Measurements from ENCODE around the gene PLIN4. TPM values are rescaled to one million over a fixed set of nuclear protein-coding genes. Genes with fewer than 3 reads are reported as not detected.

Gene PLIN4
- polyA plus RNA-seq, 1 donor (not counting 4 experiments of a cell fraction or from before 2014, with no cell fraction given): not detected

DNA sequence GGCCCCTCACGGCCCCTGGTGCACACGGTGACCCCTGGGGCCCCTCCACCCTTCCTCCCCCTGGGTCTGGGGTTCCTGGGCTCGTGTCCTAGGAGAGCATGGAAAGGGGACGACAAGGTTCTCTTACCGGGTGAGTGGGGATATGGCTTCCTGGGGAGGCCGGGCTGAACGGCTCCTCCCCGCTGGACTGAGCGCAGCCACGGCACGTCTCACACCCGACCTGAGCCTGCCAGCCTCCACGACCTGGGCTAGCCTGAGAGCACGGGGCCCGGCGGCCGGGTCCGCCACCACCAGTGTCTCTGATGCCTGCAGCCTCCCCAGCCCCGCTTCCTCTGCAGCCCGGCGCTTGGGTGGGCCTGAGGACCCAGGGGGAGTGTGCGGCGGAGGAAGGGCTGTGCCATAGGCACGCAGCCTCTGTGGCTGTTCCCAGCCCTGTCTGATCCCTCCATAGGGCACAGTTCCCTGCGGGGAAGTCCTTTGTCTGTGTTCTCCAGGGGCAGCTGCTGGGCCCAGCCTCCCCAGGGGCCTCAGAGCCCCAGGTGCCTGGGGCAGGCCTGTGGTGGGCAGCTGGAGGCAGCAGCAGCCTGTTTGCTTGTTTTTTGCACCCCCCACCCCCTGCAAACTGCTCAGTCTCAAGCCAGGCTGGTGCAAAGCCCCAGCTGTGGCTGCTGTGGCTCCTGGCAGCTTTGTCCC, 15.0 kb downstream of the PLIN4 start:
- TF ChIP-seq, protein P1, sequence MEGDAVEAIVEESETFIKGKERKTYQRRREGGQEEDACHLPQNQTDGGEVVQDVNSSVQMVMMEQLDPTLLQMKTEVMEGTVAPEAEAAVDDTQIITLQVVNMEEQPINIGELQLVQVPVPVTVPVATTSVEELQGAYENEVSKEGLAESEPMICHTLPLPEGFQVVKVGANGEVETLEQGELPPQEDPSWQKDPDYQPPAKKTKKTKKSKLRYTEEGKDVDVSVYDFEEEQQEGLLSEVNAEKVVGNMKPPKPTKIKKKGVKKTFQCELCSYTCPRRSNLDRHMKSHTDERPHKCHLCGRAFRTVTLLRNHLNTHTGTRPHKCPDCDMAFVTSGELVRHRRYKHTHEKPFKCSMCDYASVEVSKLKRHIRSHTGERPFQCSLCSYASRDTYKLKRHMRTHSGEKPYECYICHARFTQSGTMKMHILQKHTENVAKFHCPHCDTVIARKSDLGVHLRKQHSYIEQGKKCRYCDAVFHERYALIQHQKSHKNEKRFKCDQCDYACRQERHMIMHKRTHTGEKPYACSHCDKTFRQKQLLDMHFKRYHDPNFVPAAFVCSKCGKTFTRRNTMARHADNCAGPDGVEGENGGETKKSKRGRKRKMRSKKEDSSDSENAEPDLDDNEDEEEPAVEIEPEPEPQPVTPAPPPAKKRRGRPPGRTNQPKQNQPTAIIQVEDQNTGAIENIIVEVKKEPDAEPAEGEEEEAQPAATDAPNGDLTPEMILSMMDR (optimal IDR thresholded peaks at IDR 0.05 in 1 of 3, IDR thresholded peaks at IDR 0.05 in 1 of 3, conservative IDR thresholded peaks at IDR 0.05 in 1 of 3; ENCODE audit: extremely low read depth in 1 of 3, insufficient read depth in 2 of 3, low read length in 3 of 3): no peak
- TF ChIP-seq EZH2 (IDR thresholded peaks at IDR 0.05; ENCODE audit: low read length): no peak
- H3K79me2 ChIP-seq (ENCODE audit: control insufficient read depth, insufficient read depth, low read length): no peaks in the 10 kb centered on the region

DNA sequence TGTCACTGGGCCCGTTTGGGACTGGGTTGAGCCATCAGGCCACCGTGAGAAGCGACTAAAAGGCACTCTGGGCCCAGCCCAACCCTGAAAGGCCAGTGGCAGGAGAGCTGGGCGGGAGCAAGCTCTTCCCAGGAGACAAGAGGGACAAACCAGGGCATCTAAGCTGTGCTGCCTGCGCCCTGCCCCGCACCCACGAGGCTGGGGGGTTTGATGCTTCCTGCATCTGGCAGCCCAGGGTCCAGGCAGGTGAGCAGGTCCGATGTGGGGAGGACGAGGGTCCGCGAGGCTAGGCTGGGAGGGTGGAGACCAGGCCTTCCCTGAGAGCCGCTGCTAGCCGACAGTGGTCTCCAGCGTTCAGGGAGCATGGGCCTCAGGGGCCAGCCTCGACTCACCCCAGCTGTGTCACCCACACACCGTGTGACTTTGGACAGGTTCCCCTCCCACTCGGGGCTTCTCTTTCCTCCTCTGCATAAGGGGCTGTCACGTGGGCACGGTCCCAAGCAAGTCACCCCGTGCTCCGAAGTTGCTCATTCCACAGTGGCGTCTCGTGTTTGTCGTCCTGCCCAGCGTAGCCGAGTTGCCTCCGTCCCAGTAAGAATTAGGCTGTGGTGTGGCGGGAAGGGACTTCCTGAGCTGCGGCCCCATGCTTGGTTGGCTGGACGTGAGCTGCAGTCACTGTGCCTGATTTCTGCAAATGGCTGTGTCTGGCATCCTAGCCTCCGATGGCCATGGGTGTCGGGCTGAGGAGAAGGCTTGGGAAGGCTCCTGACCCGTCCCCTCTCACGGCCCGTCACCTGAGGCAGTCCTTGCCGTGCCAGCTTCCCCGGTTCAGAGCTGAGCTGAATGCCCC, 15.8 kb downstream of the PLIN4 start:
- TF ChIP-seq, protein P1 (optimal IDR thresholded peaks at IDR 0.05 in 1 of 3, IDR thresholded peaks at IDR 0.05 in 1 of 3, conservative IDR thresholded peaks at IDR 0.05 in 1 of 3; ENCODE audit: extremely low read depth in 1 of 3, insufficient read depth in 2 of 3, low read length in 3 of 3): no peak
- TF ChIP-seq EZH2 (IDR thresholded peaks at IDR 0.05; ENCODE audit: low read length): no peak
- FAIRE-seq (no peak), DNase-seq (ENCODE audit: low read depth, low spot score) (no peak)
- Histone ChIP-seq H3K9me3 (ENCODE audit: control insufficient read depth, low read depth, low read length) (no peaks in the 10 kb centered on the region), H4K20me1 (ENCODE audit: control insufficient read depth, extremely low read depth, insufficient read depth, low read length) (no peaks in the 10 kb centered on the region), H3K4me2 (ENCODE audit: control insufficient read depth, extremely low read depth, insufficient read depth, low read depth, low read length) (no peak overlapping the region), H3K9me1 (ENCODE audit: control insufficient read depth, extremely low read depth, insufficient read depth, low read length) (peaks cover 2% of the 10 kb centered on the region), H2AFZ (ENCODE audit: control insufficient read depth, low read length) (no peak overlapping the region), H3K27me3 (ENCODE audit: control insufficient read depth, extremely low read depth, insufficient read depth, low read length) (no peaks in the 10 kb centered on the region), H3K9ac (ENCODE audit: control insufficient read depth, extremely low read depth, insufficient read depth, low read length) (no peak overlapping the region), H3K36me3 (ENCODE audit: control insufficient read depth in 2 of 2, extremely low read depth in 1 of 2, insufficient read depth in 2 of 2, low read length in 2 of 2) (peaks cover 13 to 21% of the 10 kb centered on the region in 2 experiments), H3K4me1 (ENCODE audit: control insufficient read depth, extremely low read depth, insufficient read depth, low read length) (peaks cover 8% of the 10 kb centered on the region), H3K4me3 (ENCODE audit: control insufficient read depth in 2 of 3, extremely low read depth in 1 of 3, insufficient read depth in 2 of 3, low read depth in 1 of 3, low read length in 3 of 3) (no peak overlapping the region), H3K79me2 (ENCODE audit: control insufficient read depth, insufficient read depth, low read length) (no peaks in the 10 kb centered on the region), H3K27ac (ENCODE audit: control insufficient read depth, insufficient read depth, low read length) (no peak overlapping the region)
- dilution Hi-C loops (cut with MboI; ENCODE audit: extremely low pct_ligation_motif_present, low sequenced_read_pairs): no loop called here

More for the DNA sequence above, 15.0 kb downstream of the PLIN4 start:
- H3K9me1 ChIP-seq (ENCODE audit: control insufficient read depth, extremely low read depth, insufficient read depth, low read length): peaks cover 2% of the 10 kb centered on the region
- no peak for FAIRE-seq
- peaks cover 13 to 18% of the 10 kb centered on the region in 2 experiments for H3K36me3 ChIP-seq (ENCODE audit: control insufficient read depth in 2 of 2, extremely low read depth in 1 of 2, insufficient read depth in 2 of 2, low read length in 2 of 2)
- H3K27me3 ChIP-seq (ENCODE audit: control insufficient read depth, extremely low read depth, insufficient read depth, low read length): no peaks in the 10 kb centered on the region
- no peak overlapping the region for H3K4me3 ChIP-seq (ENCODE audit: control insufficient read depth in 2 of 3, extremely low read depth in 1 of 3, insufficient read depth in 2 of 3, low read depth in 1 of 3, low read length in 3 of 3)
- dilution Hi-C loops (cut with MboI; ENCODE audit: extremely low pct_ligation_motif_present, low sequenced_read_pairs): no loop called here
- H3K27ac ChIP-seq (ENCODE audit: control insufficient read depth, insufficient read depth, low read length): no peak overlapping the region
- H3K9ac ChIP-seq (ENCODE audit: control insufficient read depth, extremely low read depth, insufficient read depth, low read length): no peak overlapping the region
- H4K20me1 ChIP-seq (ENCODE audit: control insufficient read depth, extremely low read depth, insufficient read depth, low read length): no peaks in the 10 kb centered on the region
- DNase-seq (ENCODE audit: low read depth, low spot score): no peak
- peaks cover 8% of the 10 kb centered on the region for H3K4me1 ChIP-seq (ENCODE audit: control insufficient read depth, extremely low read depth, insufficient read depth, low read length)
- H3K9me3 ChIP-seq (ENCODE audit: control insufficient read depth, low read depth, low read length): no peaks in the 10 kb centered on the region
- H3K4me2 ChIP-seq (ENCODE audit: control insufficient read depth, extremely low read depth, insufficient read depth, low read depth, low read length): no peak overlapping the region
- no peak overlapping the region for H2AFZ ChIP-seq (ENCODE audit: control insufficient read depth, low read length)

Data from keratinocyte (primary cell).